IPS DF 19.7 (cell line): ENCODE measurements around the gene MRPL55.

Experiments
- DNase-seq: peaks from one replicate; pipeline ENCODE4 v3.0.0-alpha.2; 2013; ENCODE audit warnings: low read depth, low spot score

Gene MRPL55

DNA sequence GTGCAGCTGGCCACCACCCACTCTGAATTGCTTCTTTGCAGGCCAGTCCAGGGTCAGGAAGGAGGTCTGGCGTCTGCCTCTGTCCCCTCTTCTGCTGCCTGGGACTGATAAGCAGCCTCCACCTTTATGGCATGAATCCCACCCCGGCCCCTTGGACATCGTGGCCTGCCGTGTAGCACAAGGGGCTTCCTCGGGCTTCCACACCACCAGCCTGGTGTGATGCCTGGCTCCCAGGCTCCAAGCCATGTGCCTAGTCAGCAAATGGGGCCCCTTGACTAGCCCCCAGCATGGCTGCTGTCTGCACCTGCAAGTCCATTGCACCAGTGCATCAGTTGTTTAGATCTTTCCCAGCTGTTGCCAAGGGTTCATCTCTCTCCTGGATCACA lies 36.4 kb downstream of the MRPL55 start:
- DNase-seq: no peak

DNA sequence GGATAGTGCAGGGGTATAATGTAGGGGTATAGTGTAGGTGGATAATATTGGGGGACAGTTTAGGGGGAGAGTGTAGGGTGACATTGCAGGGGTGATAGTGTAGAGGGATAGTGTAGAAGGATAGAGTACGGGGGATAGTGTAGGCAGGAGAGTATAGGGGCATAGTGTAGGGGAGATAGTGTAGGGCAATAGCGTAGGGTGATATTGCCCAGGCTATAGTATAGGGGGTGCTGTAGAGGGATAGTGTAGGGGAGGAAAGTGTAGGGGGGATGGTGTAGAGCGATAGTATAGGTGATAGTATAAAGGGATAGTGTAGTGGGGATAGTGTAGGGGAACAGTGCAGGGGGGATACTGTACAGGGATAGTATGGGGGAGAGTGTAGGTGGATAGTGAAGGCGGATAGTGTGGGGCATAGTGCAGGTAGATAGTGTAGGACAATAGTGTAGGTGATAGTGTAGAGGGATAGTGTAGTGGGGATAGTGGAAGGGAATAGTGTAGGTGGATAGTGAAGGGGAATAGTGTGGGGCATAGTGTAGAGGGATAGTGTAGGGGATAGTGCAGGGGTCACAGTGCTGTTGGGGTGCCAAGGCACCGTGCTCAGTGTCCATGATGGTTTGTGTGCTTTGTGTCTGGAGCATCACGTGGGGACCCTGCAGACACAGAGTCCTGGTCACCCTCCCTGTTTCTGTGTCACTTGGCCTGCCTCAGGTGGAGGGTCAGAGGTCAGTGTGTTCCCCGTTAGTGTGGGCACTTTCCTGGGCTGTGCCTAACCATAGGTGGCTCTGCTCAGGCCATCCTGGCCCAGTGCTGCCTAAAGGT lies 37.1 kb downstream of the MRPL55 start:
- no peak for DNase-seq

DNA sequence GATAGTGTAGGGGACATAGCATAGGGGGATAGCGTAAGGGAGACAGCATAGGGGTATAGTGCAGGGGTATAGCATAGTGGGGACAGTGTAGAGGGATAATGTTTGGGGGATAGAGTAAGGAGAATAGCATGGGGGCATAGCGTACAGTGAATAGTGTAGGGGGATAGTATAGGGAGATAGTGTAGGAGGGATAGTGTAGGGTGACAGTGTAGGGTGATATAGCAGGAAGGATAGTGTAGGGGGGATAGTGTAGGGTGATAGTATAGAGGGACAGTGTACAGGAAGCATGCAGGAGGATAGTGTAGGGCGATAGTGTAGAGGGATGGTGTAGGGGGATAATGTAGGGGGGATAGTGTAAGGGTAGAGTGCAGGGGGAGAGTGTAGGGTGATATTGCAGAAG lies 38.2 kb downstream of the MRPL55 start:
- DNase-seq: no peak

DNA sequence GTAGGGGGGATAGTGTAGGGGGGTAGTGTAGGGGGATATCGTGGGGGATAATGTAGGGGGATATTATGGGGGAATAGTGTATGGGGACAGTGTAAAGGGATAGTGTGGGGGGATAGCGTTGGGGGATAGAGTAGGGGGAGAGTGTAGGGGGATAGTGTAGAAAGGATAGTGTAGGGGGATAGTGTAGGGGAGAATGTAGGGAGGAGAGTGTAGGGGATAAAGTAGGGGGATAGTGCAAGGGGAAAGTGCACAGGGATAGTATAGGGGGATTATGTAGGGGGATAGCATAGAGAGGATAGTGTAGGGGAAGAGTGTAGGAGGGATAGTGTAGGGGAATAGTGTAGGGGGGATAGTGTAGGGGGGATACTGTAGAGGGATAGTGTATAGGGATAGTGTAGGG lies 38.9 kb downstream of the MRPL55 start:
- DNase-seq: no peak

DNA sequence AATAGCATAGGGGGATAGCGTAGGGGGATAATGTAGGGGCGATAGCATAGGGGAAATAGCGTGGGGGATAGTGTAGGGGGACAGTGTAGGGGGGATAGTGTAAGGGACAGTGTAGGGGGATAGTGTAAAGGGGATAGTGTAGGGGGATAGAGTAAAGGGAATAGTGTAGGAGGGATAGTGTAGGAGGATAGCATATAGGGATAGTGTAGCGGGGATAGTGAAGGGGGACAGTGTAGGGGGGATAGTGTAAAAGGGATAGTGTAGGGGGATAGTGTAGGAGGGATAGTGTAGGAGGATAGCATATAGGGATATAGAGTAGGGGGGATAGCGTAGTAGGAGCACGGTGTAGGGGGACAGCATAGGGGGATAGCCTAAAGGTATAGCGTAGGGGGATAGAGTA lies 40.7 kb downstream of the MRPL55 start:
- DNase-seq: no peak

DNA sequence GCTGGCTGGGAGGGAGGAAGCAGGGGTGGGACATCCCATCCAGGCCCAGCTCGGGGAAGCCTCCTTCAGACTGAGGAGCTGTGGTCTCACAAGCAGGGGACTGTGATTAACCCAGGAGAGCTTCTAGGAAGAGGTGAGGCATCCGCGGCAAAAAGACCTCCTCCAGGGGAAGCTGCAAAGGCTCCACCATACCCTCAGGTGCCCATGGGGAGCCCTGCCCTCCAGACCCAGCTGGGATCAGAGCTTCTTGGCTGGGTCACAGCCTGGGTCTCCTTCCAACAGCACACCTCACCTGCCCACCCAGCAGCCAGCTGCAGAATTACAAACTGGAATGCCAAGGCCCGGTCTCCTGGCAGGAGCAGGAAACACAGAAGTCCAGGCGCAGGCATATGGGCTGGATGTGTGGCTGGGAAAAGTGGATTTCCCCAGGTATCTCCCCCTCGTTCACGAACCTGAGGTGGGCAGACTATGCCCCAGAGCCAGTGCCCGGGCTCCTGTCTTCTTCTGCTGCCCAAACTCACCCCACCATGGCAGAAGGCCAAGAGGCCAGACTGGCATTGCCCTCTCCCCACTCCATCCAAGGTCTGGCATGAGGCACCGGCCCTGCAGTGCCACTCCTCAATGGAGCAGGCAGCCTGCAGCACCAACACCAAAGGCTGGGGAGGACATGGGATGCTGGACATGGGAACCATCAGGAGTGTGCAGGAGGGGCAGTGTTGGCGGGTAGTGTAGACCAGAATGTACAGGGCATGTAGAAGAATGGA lies 42.0 kb downstream of the MRPL55 start:
- DNase-seq: no peak

DNA sequence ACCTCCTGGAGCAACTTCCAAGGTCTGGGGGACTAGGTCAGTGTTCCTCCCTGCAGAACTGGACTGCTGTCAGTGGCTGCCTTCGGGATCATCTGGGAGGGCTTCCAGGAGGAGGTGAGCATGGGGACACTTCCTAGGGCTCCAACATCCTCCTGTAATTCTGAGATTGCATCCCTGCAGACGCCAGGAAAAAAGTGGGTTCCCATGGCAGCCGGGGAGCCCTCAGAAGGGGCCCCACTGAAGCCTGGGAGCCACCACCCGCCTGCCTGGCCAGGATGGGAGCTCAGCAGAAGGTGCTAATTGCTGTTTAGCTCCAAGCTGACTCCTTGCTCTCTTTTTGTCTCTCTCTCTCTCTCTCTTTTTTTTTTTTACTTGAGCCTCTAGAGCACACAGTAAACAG lies 42.7 kb downstream of the MRPL55 start:
- DNase-seq: no peak

DNA sequence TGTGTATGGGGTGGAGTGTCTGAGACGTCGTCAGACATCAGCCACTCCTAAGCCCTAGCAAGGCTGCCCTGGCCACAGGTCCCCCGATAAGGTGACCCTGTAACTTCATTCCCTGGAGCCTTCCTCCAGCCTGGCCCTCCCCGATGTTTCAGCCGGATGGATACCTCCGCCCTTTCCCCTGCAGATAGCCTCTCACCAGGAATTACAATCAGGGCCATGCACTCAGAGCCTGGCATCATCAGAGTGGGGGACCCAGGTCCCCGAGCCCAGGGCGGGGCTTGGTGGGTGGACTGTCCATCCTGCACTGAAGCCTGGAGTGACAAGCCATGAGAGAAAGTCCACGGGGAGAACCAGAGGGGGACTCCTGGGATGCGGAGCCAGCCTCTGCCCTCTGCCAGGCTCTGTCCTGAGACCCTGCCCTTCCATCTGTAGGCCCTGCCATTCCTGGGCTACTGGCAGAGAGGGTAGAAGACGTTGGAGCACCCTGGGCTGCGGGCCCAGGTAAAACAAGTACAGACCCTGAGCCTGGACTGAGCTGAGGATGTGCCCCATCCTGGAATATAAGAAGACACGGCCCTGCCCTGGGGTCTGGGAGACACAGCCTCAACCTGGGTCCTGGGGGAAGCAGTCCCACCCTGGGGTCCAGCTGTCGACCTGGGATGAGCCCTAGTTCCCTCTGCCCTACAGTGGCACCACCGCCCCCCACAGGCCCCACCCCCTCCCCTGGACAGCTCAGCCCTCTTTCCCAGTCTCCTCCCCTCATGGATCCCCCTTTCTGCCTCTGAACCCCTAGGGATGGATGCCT lies 43.4 kb downstream of the MRPL55 start:
- no peak for DNase-seq

DNA sequence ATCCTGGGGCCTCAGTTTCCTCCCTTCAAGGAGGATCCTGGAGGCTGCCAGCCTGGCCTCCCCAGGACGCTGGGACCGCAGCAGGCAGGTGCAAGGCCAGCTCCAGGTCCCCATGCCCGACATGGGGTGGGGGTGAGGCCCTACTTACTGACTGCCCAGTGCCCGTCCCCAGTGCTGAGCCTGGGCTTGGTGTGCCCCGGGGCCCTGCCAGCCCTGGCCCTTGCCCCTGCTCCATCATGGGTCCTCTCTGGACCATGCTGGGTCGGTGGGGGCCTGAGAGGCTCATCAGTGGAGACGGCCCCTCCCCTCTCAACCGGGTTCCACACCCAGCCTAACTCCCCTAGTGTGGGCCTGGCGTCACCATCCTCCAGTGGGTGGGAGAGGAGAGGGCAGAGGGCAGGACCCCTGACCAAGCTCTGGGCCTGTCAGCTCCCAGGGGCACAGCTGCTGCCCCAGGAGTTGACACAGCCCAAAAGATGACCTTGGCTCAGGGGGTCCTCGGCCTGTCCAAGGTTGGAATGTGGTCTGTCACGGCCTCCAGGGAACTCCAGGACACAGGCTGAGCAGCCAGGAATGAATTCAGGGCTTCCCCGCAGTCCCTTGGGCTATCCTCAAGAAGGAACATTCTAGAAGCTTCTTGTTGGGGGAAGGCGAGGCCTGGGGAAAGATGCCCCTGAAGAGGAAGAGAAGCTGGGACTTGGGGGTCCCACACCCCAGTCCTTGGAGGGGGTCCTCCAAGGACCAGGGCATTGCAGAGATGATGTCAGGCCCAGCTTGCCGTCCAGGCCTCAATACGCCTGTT lies 44.2 kb downstream of the MRPL55 start:
- no peak for DNase-seq

DNA sequence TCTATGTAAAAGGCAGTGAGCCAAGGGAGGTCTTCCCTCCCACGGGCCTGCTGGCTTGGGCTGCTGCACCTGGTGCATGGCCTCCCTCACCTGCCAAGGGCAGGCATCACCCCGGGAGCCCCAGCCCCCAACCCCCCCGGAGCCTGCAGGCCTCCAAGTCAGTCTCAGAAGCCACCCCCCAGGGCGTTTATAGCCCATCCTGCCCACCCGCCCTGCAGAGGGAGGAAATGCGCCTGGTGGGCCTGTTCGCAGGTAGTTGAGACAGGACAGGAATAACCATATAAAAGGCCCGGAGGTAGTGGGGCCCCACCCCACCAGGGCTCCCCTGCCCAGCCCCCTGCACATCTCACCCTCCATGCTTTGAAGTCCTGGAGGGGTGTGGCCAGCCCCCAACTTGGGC lies 44.8 kb downstream of the MRPL55 start:
- DNase-seq: no peak

DNA sequence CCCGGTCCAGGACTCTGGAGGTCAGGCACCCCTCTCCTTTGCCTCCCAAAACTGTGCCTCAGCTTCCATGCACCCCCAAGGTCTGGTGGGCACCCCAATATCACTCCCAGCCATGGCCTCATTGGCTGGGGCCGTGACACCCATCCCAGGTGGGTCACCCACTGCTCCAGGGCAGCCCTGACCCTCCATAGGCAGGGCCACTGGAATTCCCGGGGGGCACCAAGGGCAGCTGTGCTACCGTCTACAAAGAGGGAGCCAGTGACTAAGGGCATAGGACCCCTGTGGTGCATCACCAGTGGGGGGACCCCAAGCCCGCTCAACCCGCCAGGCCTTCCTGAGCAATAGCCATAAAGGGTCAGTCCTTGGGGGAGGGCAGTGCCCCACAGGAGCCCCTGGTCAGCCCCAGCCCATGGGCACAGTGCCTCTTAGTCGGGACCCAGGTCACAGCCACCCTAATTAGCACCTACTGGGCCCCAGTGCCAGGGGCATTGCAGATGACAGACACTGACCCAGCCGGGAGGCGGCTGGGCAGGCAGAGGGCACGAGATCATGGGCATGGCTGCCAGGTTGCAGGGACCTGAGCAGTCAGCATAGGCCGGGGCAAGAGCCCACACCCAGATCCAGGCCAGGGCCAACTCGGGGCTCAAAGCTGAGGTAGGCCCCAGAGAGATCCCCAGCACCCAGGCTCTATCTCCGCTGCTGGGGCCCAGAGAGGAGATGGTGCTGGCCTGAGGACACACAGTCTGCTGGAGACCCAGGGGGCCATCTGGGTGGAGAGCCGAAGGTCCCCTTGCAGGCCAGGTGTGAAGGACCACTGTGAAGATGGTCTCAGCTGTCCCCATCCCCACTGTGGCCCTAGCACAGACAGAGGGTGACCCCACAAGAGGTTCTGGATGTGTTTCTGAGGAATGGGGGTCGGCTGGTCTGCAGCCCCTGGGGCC lies 45.6 kb downstream of the MRPL55 start:
- DNase-seq: no peak

DNA sequence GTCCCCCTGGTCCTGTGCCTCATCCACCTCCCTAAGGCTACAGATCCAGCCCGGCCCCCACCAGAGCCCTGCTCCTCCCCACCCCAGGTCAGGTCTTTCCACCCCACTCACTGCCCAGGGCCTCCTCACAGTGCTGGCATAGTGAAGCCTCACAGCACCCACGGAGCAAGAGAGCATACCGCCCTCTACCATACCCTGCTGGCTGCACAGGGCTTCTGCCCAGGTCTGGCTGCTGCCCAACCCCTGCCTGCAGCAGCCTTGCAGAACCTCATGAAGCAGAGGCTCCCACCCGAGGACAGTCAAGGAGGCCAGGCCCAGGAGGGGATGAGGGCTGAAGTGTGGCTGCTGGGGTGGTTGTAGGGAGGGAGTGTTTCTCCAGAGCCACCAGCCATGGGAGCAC lies 46.3 kb downstream of the MRPL55 start:
- DNase-seq: no peak

DNA sequence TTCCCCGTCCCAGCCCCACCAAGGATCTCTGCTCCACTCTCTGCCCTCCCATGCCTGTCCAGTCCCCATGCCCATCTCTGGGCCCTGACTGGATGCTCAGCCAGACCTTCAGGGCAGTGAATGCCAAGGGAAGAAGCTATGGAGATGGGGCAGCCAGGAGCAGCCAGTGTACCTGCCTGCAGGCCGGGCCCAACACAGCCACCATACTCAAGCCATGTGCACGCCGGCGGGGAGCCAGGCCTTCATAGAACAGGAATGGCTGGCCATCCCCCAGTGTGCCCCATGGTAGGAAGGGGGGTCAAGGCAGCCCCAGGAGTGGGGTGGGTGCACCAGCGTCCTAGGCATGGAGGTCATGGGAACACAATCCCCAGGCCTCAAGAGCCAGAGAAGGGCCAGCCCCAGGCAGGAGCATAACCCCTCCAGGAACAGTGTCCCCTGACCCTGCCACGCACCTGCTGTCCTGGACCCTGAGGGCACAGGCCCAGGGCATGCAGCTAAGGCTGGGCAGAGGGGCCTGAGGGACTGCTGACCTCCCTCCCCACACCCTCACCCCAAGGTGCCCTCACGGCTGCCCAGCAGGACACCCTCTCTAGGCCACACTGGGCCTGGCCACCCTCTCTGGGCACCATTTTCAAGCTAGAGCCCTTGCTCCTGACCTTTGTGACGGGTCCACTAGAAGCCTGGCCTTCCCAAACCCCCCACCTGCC lies 46.9 kb downstream of the MRPL55 start:
- DNase-seq: no peak

DNA sequence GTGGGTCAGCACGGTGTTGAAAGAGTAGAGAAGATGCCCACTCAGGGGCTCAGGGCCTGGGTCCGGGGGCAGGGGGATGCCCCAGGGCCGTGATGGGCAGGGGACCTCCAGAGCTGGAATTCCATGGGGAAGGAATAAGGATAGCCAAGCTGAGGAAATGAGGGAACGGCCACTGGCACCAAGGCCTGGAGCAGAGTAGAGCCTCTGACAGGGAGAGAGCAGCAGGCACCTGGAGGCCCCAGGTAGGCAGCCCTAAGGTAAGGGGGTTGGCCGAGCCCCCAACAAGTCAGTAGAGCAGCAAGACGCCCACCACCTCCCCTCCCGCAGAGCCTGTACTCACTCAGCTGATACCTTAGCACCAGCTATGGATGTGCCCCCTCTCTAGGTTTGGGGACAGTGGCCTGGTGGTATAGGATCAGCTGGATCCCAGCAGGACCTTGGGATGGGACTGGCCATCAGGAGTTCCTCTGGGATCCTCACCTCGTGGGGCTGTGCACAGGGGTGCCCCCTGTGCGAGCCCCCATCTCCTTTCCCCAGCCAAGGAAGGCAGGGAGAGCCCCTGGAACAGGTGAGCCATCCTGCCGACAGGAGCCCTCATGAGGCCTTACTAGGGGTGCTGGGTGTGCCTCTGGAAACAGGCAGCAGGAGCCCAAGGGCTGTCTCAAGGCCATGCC lies 47.6 kb downstream of the MRPL55 start:
- no peak for DNase-seq

DNA sequence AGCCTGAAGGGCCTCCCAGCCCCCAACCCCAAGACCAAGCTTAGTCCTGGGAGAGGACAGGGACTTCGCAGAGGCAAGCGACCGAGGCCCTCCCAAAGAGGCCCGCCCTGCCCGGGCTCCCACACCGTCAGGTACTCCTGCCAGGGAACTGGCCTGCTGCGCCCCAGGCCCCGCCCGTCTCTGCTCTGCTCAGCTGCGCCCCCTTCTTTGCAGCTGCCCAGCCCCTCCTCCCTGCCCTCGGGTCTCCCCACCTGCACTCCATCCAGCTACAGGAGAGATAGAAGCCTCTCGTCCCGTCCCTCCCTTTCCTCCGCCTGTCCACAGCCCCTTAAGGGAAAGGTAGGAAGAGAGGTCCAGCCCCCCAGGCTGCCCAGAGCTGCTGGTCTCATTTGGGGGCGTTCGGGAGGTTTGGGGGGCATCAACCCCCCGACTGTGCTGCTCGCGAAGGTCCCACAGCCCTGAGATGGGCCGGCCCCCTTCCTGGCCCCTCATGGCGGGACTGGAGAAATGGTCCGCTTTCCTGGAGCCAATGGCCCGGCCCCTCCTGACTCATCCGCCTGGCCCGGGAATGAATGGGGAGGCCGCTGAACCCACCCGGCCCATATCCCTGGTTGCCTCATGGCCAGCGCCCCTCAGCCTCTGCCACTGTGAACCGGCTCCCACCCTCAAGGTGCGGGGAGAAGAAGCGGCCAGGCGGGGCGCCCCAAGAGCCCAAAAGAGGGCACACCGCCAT lies 48.5 kb downstream of the MRPL55 start:
- DNase-seq: no peak

DNA sequence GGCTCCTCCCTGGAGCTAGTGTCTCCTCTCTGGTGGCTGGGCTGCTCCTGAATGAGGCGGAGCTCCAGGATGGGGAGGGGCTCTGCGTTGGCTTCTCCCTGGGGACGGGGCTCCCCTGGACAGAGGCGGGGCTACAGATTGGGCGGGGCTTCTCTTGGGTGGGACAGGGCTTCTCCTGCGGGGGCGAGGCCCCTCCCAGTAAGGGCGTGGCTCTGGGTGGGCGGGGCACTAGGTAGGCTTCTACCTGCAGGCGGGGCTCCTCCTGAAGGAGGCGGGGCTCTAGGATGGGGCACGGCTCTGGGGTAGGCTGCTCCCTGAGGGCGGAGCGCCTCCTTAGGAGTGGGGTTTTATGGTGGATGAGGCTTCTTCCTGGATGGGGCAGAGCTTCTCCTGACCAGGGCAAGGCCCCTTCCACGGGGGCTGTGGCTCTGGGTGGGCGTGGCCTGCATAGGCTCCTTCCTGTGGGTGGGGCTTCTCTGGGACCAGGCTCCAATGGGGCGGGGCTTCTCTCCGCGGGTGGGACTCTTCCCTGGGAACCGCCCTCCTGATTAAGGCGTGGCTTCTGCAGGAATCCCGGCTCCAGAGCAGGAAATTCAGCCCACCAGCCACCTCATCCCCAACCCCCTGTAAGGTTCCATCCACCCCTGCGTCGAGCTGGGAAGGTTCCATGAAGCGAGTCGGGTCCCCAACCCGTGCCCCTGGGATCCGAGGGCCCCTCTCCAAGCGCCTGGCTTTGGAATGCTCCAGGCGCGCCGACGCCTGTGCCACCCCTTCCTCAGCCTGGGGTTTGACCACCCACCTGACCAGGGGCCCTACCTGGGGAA lies 49.3 kb downstream of the MRPL55 start:
- no peak for DNase-seq

DNA sequence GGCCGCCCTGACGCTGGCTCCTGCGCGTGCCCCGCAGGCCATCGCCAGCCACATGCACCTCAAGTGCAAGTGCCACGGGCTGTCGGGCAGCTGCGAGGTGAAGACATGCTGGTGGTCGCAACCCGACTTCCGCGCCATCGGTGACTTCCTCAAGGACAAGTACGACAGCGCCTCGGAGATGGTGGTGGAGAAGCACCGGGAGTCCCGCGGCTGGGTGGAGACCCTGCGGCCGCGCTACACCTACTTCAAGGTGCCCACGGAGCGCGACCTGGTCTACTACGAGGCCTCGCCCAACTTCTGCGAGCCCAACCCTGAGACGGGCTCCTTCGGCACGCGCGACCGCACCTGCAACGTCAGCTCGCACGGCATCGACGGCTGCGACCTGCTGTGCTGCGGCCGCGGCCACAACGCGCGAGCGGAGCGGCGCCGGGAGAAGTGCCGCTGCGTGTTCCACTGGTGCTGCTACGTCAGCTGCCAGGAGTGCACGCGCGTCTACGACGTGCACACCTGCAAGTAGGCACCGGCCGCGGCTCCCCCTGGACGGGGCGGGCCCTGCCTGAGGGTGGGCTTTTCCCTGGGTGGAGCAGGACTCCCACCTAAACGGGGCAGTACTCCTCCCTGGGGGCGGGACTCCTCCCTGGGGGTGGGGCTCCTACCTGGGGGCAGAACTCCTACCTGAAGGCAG lies 50.0 kb downstream of the MRPL55 start:
- no peak for DNase-seq
